HG03175 (cell line): ENCODE measurements around the gene RFWD3.
"Not testable (repeated sequence)": the region's sequence is repeated elsewhere in the genome, so short reads cannot be mapped to it uniquely, and the experiment has no call there.

Experiments used
- ATAC-seq: cut with Tn5 transposase; IDR thresholded peaks from one replicate; pipeline ENCODE4 v1.9.1; 2021; ENCODE audit warnings: mild to moderate bottlenecking, moderate library complexity; ENCODE audit not compliant: unreplicated experiment

The RFWD3 gene, protein sequence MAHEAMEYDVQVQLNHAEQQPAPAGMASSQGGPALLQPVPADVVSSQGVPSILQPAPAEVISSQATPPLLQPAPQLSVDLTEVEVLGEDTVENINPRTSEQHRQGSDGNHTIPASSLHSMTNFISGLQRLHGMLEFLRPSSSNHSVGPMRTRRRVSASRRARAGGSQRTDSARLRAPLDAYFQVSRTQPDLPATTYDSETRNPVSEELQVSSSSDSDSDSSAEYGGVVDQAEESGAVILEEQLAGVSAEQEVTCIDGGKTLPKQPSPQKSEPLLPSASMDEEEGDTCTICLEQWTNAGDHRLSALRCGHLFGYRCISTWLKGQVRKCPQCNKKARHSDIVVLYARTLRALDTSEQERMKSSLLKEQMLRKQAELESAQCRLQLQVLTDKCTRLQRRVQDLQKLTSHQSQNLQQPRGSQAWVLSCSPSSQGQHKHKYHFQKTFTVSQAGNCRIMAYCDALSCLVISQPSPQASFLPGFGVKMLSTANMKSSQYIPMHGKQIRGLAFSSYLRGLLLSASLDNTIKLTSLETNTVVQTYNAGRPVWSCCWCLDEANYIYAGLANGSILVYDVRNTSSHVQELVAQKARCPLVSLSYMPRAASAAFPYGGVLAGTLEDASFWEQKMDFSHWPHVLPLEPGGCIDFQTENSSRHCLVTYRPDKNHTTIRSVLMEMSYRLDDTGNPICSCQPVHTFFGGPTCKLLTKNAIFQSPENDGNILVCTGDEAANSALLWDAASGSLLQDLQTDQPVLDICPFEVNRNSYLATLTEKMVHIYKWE

DNA sequence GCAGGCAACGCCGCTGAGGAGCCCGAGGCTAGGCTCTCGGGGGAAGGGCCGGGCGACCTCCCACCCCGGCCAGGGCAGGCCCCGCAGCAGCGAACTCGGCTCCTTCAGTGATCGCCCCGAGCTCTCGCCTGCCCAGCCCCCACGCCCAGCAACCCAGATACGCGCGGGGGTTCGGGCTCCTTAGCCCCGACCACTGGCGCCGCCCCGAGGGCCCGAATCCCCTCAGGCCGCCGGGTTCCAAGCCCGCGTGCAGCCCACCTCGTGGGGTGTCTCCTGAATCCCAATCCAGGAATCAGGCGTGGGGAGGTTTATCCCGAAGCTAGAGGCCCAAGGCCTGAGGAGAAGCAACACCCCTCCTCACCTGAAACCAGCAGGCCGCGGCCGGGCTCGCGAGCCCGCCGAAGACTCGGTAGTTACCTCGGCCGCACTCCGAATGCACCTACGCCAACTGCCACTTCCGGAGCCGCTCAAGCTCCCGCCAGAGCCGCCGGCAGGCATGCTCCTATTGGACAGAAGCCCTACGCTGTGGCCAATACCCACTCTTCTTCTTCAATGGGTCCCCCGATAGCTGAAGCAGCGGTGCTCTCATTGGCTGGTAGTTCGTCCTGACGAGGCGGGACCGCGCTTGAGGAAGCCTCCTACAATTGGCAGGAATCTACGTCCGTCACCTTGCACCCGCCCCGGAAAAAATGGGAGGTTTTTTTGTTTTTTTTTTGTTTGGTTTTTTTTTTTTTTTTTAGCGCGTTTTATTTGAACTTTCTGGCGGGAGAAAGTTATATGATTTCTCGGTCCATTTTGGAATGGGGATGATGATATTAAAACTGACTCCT, at the start of gene RFWD3:
TSS of gene RFWD3 (minus strand) at position 453 of the 830 bp plus-strand sequence. CDS start 5,428 bp downstream, outside the sequence.
- peak; percentile 100 for ATAC-seq

DNA sequence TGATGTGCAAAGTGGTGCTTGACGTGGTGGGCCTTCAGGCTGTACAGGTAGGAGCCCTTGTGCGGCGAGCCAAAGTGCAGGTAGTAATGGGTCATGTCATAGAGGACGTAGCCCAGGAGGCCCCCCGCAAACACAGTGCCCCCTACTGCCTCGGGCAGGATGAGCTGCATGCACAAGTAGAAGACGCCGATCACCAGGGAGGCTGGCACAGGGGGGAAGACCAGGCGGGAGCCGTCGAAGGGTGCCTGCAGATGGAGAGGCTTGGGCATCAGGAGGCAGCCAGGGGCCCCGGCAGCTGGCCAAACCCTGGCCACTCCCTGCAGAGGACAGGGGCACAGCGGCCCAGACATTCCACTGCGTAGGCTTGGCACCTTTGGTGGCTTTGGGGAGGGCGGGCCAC, 49.7 kb upstream of the RFWD3 start:
- no peak for ATAC-seq

DNA sequence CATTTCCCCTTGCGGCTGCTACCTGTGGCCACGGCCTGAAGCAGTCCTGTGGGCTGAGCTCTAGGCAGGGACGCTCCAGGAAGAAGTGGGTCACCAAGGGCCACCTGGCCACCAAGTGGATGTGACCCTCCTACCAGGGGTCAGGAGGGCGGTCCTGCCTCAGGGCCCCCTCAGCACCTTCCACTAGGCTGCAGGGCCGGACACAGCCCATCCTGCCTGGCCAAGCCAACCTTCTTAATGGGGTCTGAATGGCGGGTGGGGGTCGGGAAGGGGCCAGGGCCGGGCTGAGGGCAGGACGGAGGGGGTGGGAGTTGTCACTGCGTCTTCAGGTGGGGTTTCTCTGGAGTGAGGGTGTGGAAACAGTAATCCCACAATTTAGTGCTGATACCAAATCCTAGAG, 47.2 kb upstream of the RFWD3 start:
- ATAC-seq: no peak

- ATAC-seq: no peak
Measured at GRCh38 chr16:74713325-74713724, 46.6 kb upstream of the RFWD3 start.

DNA sequence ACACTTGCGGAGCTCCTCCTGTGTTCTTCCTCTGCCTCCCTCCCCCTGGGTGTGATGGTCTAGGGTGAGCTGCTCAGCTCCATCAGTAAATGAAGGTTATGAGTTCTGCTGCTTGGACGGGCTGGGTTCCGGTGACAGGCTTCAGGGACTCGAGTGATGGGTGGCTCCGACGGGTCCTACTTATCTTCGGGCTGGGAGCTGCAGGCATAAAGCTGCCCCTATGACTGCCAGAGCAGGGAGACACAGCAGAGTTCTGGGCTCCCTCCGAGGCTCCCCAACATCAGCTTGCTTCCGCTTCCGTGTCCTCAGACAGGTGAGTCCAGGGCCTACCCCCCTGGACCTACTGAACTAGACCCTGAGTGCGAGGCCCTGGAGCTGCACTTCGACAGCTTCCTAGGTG, 45.3 kb upstream of the RFWD3 start:
- ATAC-seq: no peak

- no peak for ATAC-seq
Measured at GRCh38 chr16:74710401-74710800, 43.7 kb upstream of the RFWD3 start.

DNA sequence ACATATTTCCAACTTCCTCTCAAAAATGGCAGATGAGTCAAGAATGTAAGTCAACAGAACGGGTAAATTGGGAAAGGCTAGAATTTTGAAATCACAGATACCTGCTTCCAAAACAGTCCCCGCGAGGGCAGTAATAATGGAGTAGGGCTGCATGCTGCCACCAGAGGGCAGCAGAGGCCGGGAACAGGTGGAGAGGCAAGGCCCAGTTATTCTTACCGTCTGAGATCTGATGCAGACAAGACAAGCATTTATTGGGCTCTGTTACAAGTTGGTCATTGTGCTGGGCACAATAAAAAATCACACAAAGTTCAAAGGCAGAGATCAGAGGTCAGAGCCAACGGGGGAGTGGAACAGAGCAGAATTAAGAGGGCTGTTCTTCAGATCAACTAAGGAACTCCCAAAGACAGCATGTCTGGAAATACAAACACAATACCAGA, 42.8 kb upstream of the RFWD3 start:
- ATAC-seq: peak; percentile 78

GRCh38 chr16:74700438-74701225, 34.0 kb upstream of the RFWD3 start, which contains the start of gene MLKL:
Gene MLKL, minus strand, starts transcription at chr16:74700862. Its CDS starts 5,105 bp downstream, at chr16:74695757.
- peak; percentile 46 for ATAC-seq

DNA sequence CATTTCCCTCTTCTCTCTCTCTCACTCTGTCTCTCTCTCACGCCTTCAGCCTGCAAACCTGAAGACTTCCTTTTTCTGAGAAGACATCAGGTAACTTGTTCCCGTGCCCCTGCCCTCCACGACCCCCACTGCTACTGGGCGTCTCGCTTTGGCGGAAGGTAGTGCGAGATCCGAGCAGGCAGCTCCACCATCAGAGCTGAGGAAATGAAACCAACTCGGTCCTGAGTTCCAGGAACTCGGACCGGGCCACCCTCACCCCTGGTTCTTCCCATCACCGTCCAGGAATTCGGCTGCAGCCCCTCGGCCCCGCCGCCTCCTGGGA, 33.4 kb upstream of the RFWD3 start:
- peak; percentile 16 for ATAC-seq

DNA sequence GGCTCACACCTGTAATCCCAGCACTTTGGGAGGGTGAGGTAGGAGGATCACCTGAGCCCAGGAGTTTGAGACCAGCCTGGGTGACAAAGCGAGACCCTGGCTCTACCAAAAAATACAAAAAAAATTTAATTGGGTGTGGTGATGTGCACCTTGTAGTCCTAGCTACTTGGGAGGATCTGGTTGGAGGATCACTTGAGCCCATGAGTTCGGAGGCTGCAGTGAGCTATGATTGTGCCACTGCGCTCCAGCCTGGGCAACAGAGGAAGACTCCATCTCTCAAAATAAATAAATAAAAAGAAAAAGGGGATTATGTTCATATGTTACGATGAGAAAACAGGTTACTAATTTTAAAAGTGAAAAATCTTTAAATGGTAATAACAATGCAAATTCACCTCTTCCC, 33.0 kb upstream of the RFWD3 start:
- ATAC-seq: no peak

DNA sequence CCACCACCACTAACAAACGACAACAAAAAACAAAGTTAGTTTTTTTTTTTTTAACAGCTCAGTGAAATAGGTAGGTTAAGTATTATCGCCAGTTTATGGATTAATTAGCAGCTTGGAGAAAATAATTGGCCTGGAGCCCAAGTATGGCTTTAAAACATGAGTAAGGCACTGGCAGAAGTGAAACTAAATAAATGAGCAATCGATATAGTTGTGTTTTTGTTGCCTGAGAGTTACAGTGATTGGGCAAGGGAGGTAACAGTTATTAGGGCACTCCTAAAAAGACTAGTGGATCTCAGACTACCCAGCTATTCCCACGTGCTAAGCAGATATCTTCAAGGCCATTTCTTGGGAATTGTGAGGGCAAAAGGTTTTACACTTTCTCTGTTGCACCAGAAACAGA, 31.5 kb upstream of the RFWD3 start:
- ATAC-seq: no peak

DNA sequence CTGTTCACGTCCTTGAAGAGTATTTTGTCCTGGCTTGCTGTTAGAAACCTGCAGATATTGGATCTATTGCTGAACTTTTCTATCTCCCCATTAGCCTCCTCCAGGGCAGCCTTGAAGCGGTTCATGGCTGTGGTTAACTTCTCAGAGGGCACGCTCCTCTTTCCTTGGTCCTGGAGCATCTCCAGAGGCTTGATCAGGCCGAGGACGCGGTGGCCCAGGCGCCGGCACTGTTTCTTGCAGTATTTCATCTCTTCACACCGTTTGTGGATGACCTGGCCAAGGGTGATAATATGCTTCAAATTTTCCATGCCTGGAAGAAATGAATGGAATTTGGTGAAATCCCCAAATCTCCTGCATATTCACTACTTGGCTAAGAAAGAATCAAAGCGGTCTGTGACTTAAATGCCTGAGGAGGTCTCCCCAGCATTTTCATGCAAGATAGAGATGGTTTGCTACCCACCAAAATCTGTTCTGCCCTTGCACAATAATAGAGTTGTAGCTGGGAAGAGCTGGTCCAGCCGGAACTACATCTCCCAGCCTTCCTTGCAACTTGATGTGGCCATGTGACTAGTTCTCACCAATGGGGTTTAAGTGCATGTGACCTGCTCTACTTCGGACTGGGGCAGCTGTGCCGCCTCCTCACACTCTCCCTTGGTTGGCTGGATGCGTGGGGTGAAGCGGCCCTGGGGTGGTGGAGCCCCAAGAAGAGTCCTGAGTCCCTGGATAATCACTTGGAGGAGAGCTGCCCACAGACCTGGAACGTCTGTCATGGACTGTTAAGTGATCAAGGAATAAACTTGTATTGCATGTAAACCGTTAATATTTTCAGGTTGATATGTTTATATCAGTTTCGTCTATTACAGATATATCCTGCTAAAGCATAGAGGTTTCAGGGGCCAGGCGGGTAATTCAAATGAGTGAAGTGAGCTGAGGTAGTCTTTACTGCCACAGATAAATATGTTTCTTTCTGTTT, 29.1 kb upstream of the RFWD3 start:
- ATAC-seq: peak; percentile 91

- no peak for ATAC-seq
Measured at GRCh38 chr16:74691093-74691855, 24.6 kb upstream of the RFWD3 start.

DNA sequence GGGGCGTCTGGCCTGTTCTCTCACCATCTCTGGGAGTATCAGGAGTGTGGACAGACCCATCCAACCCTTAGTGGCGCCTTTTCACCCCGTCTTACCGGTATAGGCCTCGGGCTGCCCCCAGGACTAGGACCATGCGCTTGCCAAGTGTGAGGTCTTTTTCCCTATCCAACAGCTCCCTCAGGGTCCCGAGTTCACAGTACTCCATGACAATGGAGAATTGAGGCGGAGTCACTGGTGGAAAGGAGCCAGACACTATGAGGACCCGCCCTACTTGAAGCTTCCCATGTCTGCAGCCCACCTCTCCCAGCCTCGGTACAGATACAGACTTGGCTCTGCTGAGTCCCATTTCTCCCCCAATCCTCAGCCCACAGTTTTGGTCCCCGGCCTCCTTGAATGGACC, 15.9 kb upstream of the RFWD3 start:
- ATAC-seq: no peak

DNA sequence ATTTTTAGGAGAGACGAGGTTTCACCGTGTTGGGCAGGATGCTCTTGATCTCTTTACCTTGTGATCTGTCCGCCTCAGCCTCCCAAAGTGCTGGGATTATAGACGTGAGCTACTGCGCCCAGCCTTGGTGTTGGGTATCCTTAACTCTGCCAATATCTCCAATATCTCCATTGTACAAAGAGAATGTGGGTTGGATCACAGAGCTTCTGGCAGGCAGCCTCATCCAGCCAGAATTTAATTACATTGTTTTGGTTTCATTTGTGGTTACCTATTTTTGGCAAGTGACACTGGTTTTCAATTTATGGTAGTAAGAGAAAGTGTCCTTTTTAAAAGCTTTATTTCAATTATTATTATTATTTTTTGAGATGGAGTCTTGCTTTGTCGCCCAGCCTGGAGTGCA, 14.0 kb upstream of the RFWD3 start:
- ATAC-seq: no peak

GRCh38 chr16:74679983-74680382, 13.3 kb upstream of the RFWD3 start:
- no peak for ATAC-seq

DNA sequence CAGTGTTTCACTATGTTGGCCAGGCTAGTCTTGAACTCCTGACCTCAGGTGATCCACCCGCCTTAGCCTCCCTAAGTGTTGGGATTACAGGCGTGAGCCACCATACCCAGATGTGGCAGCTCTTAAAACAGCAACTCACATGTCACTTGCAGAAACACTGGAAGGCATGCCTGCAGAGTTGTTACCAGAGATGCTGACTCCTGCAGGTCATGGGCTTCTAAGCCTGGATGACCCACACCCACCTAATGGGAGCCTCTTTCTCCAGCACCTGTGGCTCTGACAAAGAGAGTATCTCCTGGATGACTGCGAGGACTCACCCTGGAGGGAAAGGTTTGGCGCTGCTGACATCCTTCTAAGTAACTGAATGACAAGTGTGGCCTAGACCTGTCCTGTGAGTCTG, 11.2 kb upstream of the RFWD3 start:
- no peak for ATAC-seq

DNA sequence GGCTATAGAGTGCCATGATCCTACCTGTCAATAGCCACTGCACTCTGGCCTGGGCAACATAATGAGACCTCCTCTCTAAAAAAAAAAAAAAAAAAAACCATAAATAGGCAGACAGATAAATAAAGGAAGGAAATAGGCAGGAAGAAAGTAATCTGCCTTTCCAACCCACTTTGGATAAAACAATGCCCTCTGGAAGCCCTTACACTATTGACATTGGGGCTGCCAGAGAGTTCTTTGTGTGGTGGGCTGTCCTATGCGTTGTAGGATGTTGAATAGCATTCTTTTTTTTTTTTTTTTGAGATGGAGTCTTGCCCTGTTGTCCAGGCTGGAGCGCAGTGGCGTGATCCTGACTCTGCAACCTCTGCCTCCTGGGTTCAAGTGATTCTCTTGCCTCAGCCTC, 7.2 kb upstream of the RFWD3 start:
- ATAC-seq: no peak

- ATAC-seq: not testable (repeated sequence)
Measured at GRCh38 chr16:74668877-74669276, 2.2 kb upstream of the RFWD3 start.
